ENCODE data around the gene KCNC2.

DNA sequence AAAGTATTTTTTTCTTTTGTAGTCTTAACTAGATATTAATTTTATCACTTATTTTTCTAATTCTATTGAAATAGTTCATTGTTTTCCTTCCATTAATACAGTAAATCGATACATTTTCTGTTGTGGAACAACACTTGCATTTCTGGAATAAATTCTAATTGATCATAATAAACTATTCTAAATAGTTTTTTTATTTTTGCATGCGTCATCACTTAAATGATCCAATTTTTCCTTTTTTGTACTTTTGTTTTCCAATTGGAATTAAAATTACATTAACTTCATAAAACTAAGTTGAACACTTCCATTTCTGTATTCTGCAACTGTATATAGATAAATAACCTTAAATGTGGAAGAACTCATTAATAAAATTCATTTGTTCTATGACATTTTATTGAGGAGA lies 202.5 kb downstream of the KCNC2 start:
- TF ChIP-seq POLR2A (IDR thresholded peaks at IDR 0.05) (no peak), EP300 (IDR thresholded peaks at IDR 0.05) (no peak)
- TF ChIP-seq, protein P1, sequence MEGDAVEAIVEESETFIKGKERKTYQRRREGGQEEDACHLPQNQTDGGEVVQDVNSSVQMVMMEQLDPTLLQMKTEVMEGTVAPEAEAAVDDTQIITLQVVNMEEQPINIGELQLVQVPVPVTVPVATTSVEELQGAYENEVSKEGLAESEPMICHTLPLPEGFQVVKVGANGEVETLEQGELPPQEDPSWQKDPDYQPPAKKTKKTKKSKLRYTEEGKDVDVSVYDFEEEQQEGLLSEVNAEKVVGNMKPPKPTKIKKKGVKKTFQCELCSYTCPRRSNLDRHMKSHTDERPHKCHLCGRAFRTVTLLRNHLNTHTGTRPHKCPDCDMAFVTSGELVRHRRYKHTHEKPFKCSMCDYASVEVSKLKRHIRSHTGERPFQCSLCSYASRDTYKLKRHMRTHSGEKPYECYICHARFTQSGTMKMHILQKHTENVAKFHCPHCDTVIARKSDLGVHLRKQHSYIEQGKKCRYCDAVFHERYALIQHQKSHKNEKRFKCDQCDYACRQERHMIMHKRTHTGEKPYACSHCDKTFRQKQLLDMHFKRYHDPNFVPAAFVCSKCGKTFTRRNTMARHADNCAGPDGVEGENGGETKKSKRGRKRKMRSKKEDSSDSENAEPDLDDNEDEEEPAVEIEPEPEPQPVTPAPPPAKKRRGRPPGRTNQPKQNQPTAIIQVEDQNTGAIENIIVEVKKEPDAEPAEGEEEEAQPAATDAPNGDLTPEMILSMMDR (IDR thresholded peaks at IDR 0.05) = no peak
